PC-9 (cell line): ENCODE measurements around the gene FOXS1.

Experiments used
- CTCF ChIP-seq: fragments of 200-600 bp; sonication (generic); conservative IDR thresholded peaks from 2 replicates; pipeline ENCODE4 v1.6.1; 2017; ENCODE audit warnings: mixed run types, antibody characterized with exemption, mild to moderate bottlenecking, moderate library complexity
- EZH2 ChIP-seq: fragments of 200-600 bp; sonication (generic); IDR thresholded peaks from 2 replicates; pipeline ENCODE4 v1.8.0; 2017; ENCODE audit warnings: antibody characterized with exemption, low read depth

DNA sequence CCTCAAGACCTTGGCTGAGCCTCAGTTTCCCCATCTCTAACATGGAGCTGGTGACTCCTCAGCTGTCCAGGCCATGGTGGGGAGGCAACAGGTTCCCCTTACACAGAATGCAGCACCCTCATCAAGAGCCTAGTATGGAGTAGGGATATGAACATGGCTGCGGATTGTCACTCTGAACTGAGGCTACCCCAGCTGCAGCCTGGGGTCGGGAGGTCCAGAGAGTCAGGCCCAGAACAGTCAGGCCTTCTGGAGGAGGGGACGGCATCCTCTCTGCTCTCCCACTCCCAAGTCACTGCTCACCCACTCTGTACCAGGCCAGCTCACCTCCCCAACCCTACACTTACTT lies 1.4 kb upstream of the FOXS1 start:
- TF ChIP-seq CTCF (peak; percentile 23; the same call in 1 of the 2 replicates), EZH2 (no peak)
